Measurements from ENCODE around the gene FAF2.

- no peak for TF ChIP-seq CTCF (IDR thresholded peaks at IDR 0.05)
- no peak for TF ChIP-seq SP1 (CRISPR knock-in tag; conservative IDR thresholded peaks at IDR 0.05)
Measured at GRCh38 chr5:176432707-176433106, 15.5 kb upstream of the FAF2 start.
